Right forelimb (tissue), 1 donor: ENCODE measurements around the gene TSC22D3.
A peak's percentile ranks its signal among the peaks of the same experiment; 100 is the strongest.

Experiments used
- DNase-seq: peaks from one replicate; pipeline ENCODE4 v3.0.0-alpha.2; 2018

Gene TSC22D3

GRCh38 chrX:107758231-107758766, 17.3 kb downstream of the TSC22D3 start:
- no peak for DNase-seq

DNA sequence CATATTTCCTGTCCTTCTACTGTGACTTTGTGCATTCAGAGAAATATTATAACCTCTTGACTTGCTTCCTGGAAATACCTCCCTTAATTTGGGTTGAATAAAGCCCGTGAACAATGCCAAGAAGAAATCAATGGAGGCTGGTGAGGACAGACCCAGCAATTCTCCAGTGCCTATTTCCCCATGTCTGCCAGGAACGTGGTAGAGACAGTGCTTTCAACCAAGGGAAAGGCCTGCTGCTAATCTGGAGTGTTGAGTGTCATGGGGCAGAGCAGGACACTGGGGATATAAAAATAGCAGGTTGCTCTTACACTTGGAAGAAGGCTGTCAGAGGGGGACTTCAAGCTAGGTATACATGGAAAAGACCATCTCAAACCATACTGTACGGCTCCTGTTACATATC, 19.9 kb downstream of the TSC22D3 start:
- DNase-seq: no peak

GRCh38 chrX:107753187-107753586, 22.4 kb downstream of the TSC22D3 start:
- no peak for DNase-seq

GRCh38 chrX:107752714-107753113, 22.9 kb downstream of the TSC22D3 start:
- no peak for DNase-seq

GRCh38 chrX:107752043-107752442, 23.5 kb downstream of the TSC22D3 start:
- no peak for DNase-seq

DNA sequence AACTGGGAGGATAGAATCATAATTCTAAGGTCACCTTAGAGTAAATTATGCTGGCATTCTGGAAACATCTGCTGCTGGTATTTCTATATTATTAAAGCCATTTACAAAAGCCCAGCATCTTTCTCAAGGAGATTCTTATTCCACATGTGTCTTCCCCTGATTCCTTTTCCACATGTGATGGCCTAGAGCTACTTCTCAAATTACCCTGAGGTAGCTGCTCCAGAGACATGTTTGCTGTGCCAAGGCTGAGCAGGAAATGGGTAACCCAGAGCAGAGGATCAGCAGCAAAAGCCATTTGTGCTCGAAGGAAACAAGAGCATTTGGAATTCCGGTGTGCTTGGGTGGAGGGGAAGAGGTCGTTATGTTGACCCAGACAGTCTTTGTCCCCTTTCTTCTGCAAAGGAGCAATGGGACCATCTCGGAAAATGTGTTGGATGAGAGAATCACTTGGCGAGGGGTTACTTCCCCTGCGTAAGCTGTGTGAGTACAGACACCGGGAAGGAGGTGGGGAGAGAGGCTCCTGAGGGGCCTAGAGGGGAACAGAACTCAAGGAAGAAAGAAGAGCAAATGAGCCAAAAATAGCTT, 24.6 kb downstream of the TSC22D3 start:
- peak; percentile 66 for DNase-seq

- no peak for DNase-seq
Observed at GRCh38 chrX:107750263-107750662, 25.3 kb downstream of the TSC22D3 start.

DNA sequence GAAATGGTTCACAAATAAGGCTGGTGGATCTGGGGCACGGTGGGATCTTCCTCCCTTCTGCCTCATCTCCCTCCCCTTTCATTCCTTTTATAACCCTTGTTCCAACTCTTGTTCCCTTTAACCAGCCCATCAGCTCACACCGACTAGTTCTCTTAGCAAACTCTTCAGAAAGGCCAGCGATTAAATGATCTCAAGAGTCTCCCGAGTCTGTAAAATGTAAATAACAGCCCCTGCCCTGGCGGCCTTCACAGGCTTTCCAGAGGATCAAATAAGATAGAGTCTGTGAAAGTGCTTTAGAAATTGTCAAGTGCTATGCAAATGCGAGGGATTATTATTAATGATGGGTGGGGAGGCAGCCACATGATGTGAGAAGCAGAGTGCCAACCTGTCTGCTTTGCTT, 27.1 kb downstream of the TSC22D3 start:
- no peak for DNase-seq

GRCh38 chrX:107747596-107748161, 27.9 kb downstream of the TSC22D3 start:
- no peak for DNase-seq

DNA sequence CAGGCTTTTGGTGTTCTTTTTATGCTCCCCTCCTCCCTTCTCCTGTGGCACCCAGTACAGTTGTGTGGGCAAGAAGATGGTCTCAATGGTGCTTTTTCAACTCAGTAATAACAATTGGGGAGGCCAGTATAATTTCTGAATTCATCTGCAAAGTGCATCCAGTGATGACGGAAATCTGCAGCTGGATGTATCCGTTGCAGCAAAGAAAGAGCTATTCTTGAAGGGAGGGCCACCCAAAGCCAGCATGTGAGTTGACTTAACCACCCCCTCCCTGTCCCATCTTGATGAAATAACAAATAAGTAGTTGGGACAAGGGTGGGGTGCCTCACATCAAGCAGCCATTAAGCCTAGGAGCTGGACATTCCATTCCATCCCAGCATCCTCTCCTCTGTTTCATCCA, 30.7 kb downstream of the TSC22D3 start:
- no peak for DNase-seq

GRCh38 chrX:107743995-107744394, 31.6 kb downstream of the TSC22D3 start:
- no peak for DNase-seq

GRCh38 chrX:107742700-107743191, 32.8 kb downstream of the TSC22D3 start:
- DNase-seq: no peak

DNA sequence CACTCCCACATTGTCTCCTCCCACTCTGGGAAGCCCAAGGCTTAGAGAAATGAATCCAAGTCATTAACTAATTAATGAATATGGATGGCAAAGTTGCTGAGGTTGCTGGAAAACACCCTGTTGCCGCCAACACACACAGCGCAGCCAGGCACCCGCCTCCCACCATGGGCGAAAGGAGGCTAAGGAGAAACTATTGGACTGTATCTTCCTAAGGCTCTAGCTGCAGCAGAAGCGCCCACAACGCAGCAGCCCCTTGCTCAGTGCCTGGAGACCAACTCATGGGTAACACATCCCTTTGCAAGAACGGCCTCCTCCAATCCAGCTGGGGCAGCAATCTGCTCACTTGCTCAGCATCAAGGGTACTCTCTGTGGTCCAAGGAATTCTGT, 34.2 kb downstream of the TSC22D3 start:
- no peak for DNase-seq

DNA sequence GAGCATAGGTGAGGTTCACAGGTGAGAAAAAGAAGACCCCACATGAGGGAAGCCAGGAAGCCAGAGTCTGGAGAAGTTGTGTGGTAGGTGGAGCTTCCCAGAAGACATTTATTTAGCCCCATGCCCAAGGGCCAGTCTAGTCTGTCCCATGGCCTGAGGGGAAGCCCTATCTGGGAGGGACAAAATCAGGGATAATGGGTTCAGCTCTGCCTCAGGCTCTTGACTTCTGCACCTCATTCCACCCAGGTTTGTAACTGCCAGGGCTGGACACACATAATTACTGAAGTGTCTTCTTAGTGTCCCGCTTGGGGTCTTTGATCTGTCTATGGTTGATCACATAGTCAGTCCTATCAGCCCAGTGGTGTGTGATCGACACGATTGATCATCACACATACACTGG, 36.0 kb downstream of the TSC22D3 start:
- no peak for DNase-seq

- DNase-seq: no peak
Observed at GRCh38 chrX:107738768-107739167, 36.8 kb downstream of the TSC22D3 start.

GRCh38 chrX:107738272-107738671, 37.3 kb downstream of the TSC22D3 start:
- DNase-seq: no peak

DNA sequence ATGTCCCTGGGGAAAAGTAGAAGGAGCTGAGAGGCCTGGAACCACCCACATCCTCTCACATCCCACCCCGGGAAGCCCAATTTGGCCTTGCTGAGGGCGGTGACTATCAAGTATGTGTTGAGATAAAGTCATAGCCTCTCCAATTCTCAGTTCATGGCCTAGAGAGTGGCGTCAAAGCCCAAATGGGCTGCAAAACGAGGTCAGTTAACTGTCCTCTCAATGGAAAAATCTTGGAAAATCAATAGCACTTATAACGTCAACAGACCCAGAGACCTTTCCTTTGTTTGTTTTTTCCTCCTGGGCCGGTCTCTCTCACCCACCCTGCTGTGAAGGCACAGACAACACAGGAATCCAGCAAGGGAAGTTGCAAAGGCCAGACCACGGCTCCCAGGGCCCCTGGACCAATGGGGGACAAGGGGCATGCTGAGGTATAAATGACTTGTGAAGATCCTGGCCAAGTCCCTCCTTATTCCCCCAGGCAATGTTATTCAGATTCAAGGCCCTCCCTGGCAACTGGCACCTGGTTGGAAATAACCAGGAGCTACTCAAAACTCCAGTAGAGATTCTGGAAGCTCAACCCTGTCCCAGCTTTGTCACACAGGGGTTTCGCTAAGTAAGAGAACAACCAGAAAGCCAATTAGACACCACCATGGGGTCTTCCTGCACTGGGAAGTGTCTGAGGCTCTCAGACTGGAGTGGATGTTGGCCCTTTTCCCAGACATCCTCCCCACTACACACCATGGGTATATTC, 38.6 kb downstream of the TSC22D3 start:
- DNase-seq: no peak

- no peak for DNase-seq
Observed at GRCh38 chrX:107734646-107735045, 40.9 kb downstream of the TSC22D3 start.

GRCh38 chrX:107733686-107734085, 41.9 kb downstream of the TSC22D3 start:
- DNase-seq: no peak

- DNase-seq: no peak
Observed at GRCh38 chrX:107731831-107732502, 43.6 kb downstream of the TSC22D3 start.

- DNase-seq: no peak
Observed at GRCh38 chrX:107730991-107731766, 44.4 kb downstream of the TSC22D3 start.

DNA sequence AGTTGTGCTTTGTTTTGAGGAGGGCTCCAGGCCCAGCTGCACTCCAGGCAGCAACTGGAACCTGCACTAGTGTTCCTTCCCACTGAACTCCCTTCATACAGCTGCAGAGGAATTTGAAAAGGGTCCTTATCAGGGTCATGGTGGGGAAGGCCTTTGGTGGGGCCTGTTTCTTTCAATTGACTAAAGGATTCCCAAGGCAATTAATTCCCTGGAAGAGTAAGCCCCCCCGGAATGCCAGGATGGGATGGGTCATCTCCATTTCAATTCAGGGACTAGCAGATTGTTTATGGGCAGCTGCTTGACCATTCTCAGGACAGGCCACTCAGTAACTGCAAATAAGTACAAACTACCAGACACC, 45.3 kb downstream of the TSC22D3 start:
- DNase-seq: no peak
